Measurements from ENCODE around the gene WDR91.

DNA sequence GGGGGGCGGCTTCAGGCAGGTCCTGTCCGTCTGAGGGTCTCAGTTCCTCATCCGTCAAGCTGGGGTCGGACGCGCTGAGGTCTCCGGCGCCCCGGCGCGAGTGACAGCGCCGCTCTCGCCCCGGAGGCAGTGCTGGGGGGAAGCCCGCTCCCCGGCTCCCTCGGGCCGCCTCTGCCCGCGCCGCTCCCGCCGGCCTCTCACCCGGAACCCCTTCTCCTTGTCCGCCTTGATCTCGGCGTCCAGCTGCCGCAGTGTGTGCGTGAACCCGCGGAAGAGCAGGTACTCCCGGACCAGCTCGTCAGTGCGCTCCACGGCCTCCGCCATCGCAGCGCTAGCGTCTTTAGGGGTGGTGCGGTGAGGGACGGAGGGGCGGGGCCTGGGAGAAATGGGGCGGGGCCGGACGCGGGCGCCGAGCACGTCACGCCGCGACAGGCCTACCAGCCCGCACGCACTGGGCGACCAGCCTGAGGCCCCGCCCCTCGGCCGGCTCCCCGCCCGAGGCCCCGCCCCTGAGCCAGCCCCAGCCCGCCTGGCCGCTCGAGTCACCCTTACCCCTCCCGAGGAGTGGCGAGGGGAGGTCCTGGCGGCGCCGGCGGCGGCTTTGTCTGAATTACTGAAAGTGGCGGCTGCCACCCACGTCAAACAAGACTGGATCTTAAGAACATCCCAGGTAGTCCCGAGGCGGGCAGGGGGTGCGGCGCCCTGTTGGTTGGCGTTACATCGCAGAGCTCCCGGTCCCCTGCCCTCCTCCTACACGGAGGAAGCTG lies at the start of gene WDR91:
- TF ChIP-seq, protein P1, sequence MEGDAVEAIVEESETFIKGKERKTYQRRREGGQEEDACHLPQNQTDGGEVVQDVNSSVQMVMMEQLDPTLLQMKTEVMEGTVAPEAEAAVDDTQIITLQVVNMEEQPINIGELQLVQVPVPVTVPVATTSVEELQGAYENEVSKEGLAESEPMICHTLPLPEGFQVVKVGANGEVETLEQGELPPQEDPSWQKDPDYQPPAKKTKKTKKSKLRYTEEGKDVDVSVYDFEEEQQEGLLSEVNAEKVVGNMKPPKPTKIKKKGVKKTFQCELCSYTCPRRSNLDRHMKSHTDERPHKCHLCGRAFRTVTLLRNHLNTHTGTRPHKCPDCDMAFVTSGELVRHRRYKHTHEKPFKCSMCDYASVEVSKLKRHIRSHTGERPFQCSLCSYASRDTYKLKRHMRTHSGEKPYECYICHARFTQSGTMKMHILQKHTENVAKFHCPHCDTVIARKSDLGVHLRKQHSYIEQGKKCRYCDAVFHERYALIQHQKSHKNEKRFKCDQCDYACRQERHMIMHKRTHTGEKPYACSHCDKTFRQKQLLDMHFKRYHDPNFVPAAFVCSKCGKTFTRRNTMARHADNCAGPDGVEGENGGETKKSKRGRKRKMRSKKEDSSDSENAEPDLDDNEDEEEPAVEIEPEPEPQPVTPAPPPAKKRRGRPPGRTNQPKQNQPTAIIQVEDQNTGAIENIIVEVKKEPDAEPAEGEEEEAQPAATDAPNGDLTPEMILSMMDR (conservative IDR thresholded peaks at IDR 0.05) = peak; percentile 24; the same call in 1 of the 2 replicates
- TF ChIP-seq ZFX (IDR thresholded peaks at IDR 0.05) = no peak

Measured in C4-2B (cell line).